ENCODE measurements around the gene FGD6. TPM values are rescaled to one million over a fixed set of nuclear protein-coding genes. Genes with fewer than 3 reads are reported as not detected.

Gene FGD6
- polyA plus RNA-seq, 1 donor (not counting 4 experiments of a cell fraction or from before 2014, with no cell fraction given): 54.2 TPM

DNA sequence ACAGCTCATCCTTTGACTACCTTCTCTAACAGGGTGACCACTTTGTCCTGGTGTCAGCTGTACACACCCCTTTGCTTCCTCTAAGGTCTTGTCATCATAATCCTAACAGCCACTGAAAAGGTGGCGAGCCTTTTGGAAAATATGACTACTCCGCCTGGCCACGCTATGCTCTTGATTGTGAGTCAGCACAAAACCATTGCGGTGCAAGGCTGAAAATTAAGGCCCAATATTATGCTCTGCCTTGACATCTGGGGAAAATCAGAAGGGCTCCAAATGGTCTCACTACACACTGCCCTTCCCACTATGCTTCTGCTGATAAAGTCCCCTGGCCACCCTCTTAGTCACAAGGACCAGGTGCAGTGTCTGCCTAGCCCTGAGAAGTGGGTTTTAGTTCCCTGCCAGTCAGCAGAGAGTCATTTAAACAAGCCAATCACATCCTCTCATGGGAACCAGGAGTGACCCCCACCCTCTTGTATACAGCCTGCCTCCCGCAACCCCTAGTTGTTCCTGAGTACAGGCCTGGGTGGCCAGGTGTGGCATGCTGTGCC is 34.3 kb downstream of the FGD6 start:
- no peak for TF ChIP-seq EZH2 (IDR thresholded peaks at IDR 0.05; ENCODE audit: low read length)
- TF ChIP-seq, protein P1, sequence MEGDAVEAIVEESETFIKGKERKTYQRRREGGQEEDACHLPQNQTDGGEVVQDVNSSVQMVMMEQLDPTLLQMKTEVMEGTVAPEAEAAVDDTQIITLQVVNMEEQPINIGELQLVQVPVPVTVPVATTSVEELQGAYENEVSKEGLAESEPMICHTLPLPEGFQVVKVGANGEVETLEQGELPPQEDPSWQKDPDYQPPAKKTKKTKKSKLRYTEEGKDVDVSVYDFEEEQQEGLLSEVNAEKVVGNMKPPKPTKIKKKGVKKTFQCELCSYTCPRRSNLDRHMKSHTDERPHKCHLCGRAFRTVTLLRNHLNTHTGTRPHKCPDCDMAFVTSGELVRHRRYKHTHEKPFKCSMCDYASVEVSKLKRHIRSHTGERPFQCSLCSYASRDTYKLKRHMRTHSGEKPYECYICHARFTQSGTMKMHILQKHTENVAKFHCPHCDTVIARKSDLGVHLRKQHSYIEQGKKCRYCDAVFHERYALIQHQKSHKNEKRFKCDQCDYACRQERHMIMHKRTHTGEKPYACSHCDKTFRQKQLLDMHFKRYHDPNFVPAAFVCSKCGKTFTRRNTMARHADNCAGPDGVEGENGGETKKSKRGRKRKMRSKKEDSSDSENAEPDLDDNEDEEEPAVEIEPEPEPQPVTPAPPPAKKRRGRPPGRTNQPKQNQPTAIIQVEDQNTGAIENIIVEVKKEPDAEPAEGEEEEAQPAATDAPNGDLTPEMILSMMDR (optimal IDR thresholded peaks at IDR 0.05 in 1 of 3, IDR thresholded peaks at IDR 0.05 in 1 of 3, conservative IDR thresholded peaks at IDR 0.05 in 1 of 3; ENCODE audit: extremely low read depth in 1 of 3, insufficient read depth in 2 of 3, low read length in 3 of 3): no peak
- Histone ChIP-seq H3K9me3 (ENCODE audit: control insufficient read depth, low read depth, low read length) (no peaks in the 10 kb centered on the region), H3K4me2 (ENCODE audit: control insufficient read depth, extremely low read depth, insufficient read depth, low read depth, low read length) (peak overlapping the region; percentile 6), H3K79me2 (ENCODE audit: control insufficient read depth, insufficient read depth, low read length) (peaks cover 70% of the 10 kb centered on the region), H3K27ac (ENCODE audit: control insufficient read depth, insufficient read depth, low read length) (peak overlapping the region; percentile 40), H4K20me1 (ENCODE audit: control insufficient read depth, extremely low read depth, insufficient read depth, low read length) (no peaks in the 10 kb centered on the region), H3K27me3 (ENCODE audit: control insufficient read depth, extremely low read depth, insufficient read depth, low read length) (no peaks in the 10 kb centered on the region), H2AFZ (ENCODE audit: control insufficient read depth, low read length) (no peak overlapping the region), H3K9me1 (ENCODE audit: control insufficient read depth, extremely low read depth, insufficient read depth, low read length) (peaks cover 4% of the 10 kb centered on the region), H3K4me3 (ENCODE audit: control insufficient read depth in 2 of 3, extremely low read depth in 1 of 3, insufficient read depth in 2 of 3, low read depth in 1 of 3, low read length in 3 of 3) (no peak overlapping the region), H3K36me3 (ENCODE audit: control insufficient read depth in 2 of 2, extremely low read depth in 1 of 2, insufficient read depth in 2 of 2, low read length in 2 of 2) (peaks cover 3 to 16% of the 10 kb centered on the region in 2 experiments), H3K4me1 (ENCODE audit: control insufficient read depth, extremely low read depth, insufficient read depth, low read length) (peaks cover 18% of the 10 kb centered on the region), H3K9ac (ENCODE audit: control insufficient read depth, extremely low read depth, insufficient read depth, low read length) (peak overlapping the region; percentile 22)
- dilution Hi-C loops (cut with MboI; ENCODE audit: extremely low pct_ligation_motif_present, low sequenced_read_pairs): no loop called here
- DNase-seq (ENCODE audit: low read depth, low spot score) (no peak), FAIRE-seq (peak; percentile 81)

DNA sequence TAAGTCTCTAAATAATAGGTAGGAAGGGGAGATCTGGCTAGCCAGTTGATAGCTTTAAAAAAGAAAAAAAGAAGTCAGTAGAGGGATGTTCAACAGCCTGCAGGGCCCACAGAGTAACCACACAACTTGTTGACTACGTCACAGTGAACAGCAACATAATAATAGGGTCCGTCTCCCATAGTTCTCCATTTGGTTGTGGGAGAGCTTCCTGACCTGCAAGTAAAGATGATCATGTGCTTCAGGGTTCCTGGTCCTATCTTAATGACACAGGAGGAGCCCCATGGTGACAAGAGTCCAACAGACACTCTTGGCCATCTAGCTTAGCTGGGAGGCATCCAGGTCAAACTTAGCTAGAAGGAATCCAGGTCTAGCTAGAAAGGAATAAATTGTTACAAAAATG is 36.2 kb downstream of the FGD6 start:
- dilution Hi-C loops (cut with MboI; ENCODE audit: extremely low pct_ligation_motif_present, low sequenced_read_pairs): no loop called here
- Histone ChIP-seq H3K4me1 (ENCODE audit: control insufficient read depth, extremely low read depth, insufficient read depth, low read length) (peaks cover 18% of the 10 kb centered on the region), H3K27me3 (ENCODE audit: control insufficient read depth, extremely low read depth, insufficient read depth, low read length) (no peaks in the 10 kb centered on the region), H2AFZ (ENCODE audit: control insufficient read depth, low read length) (no peak overlapping the region), H4K20me1 (ENCODE audit: control insufficient read depth, extremely low read depth, insufficient read depth, low read length) (no peaks in the 10 kb centered on the region), H3K4me2 (ENCODE audit: control insufficient read depth, extremely low read depth, insufficient read depth, low read depth, low read length) (no peak overlapping the region), H3K27ac (ENCODE audit: control insufficient read depth, insufficient read depth, low read length) (no peak overlapping the region), H3K79me2 (ENCODE audit: control insufficient read depth, insufficient read depth, low read length) (peaks cover 65% of the 10 kb centered on the region), H3K36me3 (ENCODE audit: control insufficient read depth in 2 of 2, extremely low read depth in 1 of 2, insufficient read depth in 2 of 2, low read length in 2 of 2) (peaks cover 3 to 16% of the 10 kb centered on the region in 2 experiments), H3K9ac (ENCODE audit: control insufficient read depth, extremely low read depth, insufficient read depth, low read length) (no peak overlapping the region), H3K9me1 (ENCODE audit: control insufficient read depth, extremely low read depth, insufficient read depth, low read length) (peaks cover 4% of the 10 kb centered on the region), H3K4me3 (ENCODE audit: control insufficient read depth in 2 of 3, extremely low read depth in 1 of 3, insufficient read depth in 2 of 3, low read depth in 1 of 3, low read length in 3 of 3) (no peak overlapping the region), H3K9me3 (ENCODE audit: control insufficient read depth, low read depth, low read length) (no peaks in the 10 kb centered on the region)
- no peak for FAIRE-seq
- no peak for DNase-seq (ENCODE audit: low read depth, low spot score)
- TF ChIP-seq, protein P1 (optimal IDR thresholded peaks at IDR 0.05 in 1 of 3, IDR thresholded peaks at IDR 0.05 in 1 of 3, conservative IDR thresholded peaks at IDR 0.05 in 1 of 3; ENCODE audit: extremely low read depth in 1 of 3, insufficient read depth in 2 of 3, low read length in 3 of 3): no peak
- TF ChIP-seq EZH2 (IDR thresholded peaks at IDR 0.05; ENCODE audit: low read length): no peak

Measured in keratinocyte (primary cell).